ENCODE results near the gene CSMD2.

Gene CSMD2

GRCh38 chr1:34066981-34067603 lies 97.9 kb downstream of the CSMD2 start:
- H3K27ac ChIP-seq: no peak overlapping the region
- TF ChIP-seq CTCF (IDR thresholded peaks at IDR 0.05): no peak
- DNase-seq (ENCODE audit: low spot score): no peak
- no peak overlapping the region for H3K4me3 ChIP-seq

GRCh38 chr1:34066166-34066565 lies 98.9 kb downstream of the CSMD2 start:
- Histone ChIP-seq H3K4me3 (no peak overlapping the region), H3K27ac (no peak overlapping the region)
- no peak for DNase-seq (ENCODE audit: low spot score)
- TF ChIP-seq CTCF (IDR thresholded peaks at IDR 0.05): no peak

GRCh38 chr1:34065498-34065897 lies 99.5 kb downstream of the CSMD2 start:
- TF ChIP-seq CTCF (IDR thresholded peaks at IDR 0.05): no peak
- H3K4me3 ChIP-seq: no peak overlapping the region
- DNase-seq (ENCODE audit: low spot score): no peak
- no peak overlapping the region for H3K27ac ChIP-seq

GRCh38 chr1:34060901-34061415 lies 104.1 kb downstream of the CSMD2 start:
- H3K27ac ChIP-seq: no peak overlapping the region
- no peak for TF ChIP-seq CTCF (IDR thresholded peaks at IDR 0.05)
- no peak for DNase-seq (ENCODE audit: low spot score)
- no peak overlapping the region for H3K4me3 ChIP-seq

GRCh38 chr1:34060187-34060730 lies 104.8 kb downstream of the CSMD2 start:
- DNase-seq (ENCODE audit: low spot score): no peak
- Histone ChIP-seq H3K27ac (no peak overlapping the region), H3K4me3 (no peak overlapping the region)
- TF ChIP-seq CTCF (IDR thresholded peaks at IDR 0.05): no peak

GRCh38 chr1:34057347-34058130 lies 107.5 kb downstream of the CSMD2 start:
- no peak for TF ChIP-seq CTCF (IDR thresholded peaks at IDR 0.05)
- H3K27ac ChIP-seq: no peak overlapping the region
- no peak overlapping the region for H3K4me3 ChIP-seq
- no peak for DNase-seq (ENCODE audit: low spot score)

All from coronary artery (tissue), 2 donors.